ENCODE data around the gene MCHR1.
A peak's percentile ranks its signal among the peaks of the same experiment; 100 is the strongest.
"Not testable (repeated sequence)": the region's sequence is repeated elsewhere in the genome, so short reads cannot be mapped to it uniquely, and the experiment has no call there.

The MCHR1 gene

GRCh38 chr22:40638261-40638660 lies 41.0 kb upstream of the MCHR1 start:
- H3K4me3 ChIP-seq (ENCODE audit: low read length in 2 of 2), result no peak overlapping the region

GRCh38 chr22:40641269-40641668 lies 38.0 kb upstream of the MCHR1 start:
- H3K4me3 ChIP-seq (ENCODE audit: low read length in 2 of 2), result no peak overlapping the region
- no peak overlapping the region for H3K27ac ChIP-seq (ENCODE audit: low read depth in 2 of 2, low read length in 2 of 2)
- no peaks in the 10 kb centered on the region for H3K9me3 ChIP-seq (ENCODE audit: control insufficient read depth in 2 of 2, low read length in 2 of 2)
- H3K27me3 ChIP-seq (ENCODE audit: control insufficient read depth in 2 of 2, insufficient read depth in 2 of 2, low read length in 2 of 2), result no peaks in the 10 kb centered on the region
- H3K9ac ChIP-seq (ENCODE audit: low read depth in 1 of 2, low read length in 2 of 2), result no peak overlapping the region
- H3K36me3 ChIP-seq (ENCODE audit: control insufficient read depth in 2 of 2, insufficient read depth in 2 of 2, low read length in 2 of 2), result no peaks in the 10 kb centered on the region
- H3K4me1 ChIP-seq (ENCODE audit: control insufficient read depth in 2 of 2, insufficient read depth in 2 of 2, low read length in 2 of 2), result peaks cover 18 to 21% of the 10 kb centered on the region in 2 donors

More at GRCh38 chr22:40638261-40638660, 41.0 kb upstream of the MCHR1 start:
- Histone ChIP-seq H3K36me3 (ENCODE audit: control insufficient read depth in 2 of 2, insufficient read depth in 2 of 2, low read length in 2 of 2) (no peaks in the 10 kb centered on the region), H3K4me1 (ENCODE audit: control insufficient read depth in 2 of 2, insufficient read depth in 2 of 2, low read length in 2 of 2) (peaks cover 6 to 13% of the 10 kb centered on the region in 2 donors), H3K9ac (ENCODE audit: low read depth in 1 of 2, low read length in 2 of 2) (no peak overlapping the region), H3K27me3 (ENCODE audit: control insufficient read depth in 2 of 2, insufficient read depth in 2 of 2, low read length in 2 of 2) (no peaks in the 10 kb centered on the region), H3K27ac (ENCODE audit: low read depth in 2 of 2, low read length in 2 of 2) (no peak overlapping the region), H3K9me3 (ENCODE audit: control insufficient read depth in 2 of 2, low read length in 2 of 2) (no peaks in the 10 kb centered on the region)

GRCh38 chr22:40642316-40642715 lies 37.0 kb upstream of the MCHR1 start:
- Histone ChIP-seq H3K27ac (ENCODE audit: low read depth in 2 of 2, low read length in 2 of 2) (no peak overlapping the region), H3K4me1 (ENCODE audit: control insufficient read depth in 2 of 2, insufficient read depth in 2 of 2, low read length in 2 of 2) (peaks cover 17 to 21% of the 10 kb centered on the region in 2 donors), H3K9ac (ENCODE audit: low read depth in 1 of 2, low read length in 2 of 2) (no peak overlapping the region), H3K9me3 (ENCODE audit: control insufficient read depth in 2 of 2, low read length in 2 of 2) (no peaks in the 10 kb centered on the region), H3K4me3 (ENCODE audit: low read length in 2 of 2) (no peak overlapping the region), H3K36me3 (ENCODE audit: control insufficient read depth in 2 of 2, insufficient read depth in 2 of 2, low read length in 2 of 2) (no peaks in the 10 kb centered on the region), H3K27me3 (ENCODE audit: control insufficient read depth in 2 of 2, insufficient read depth in 2 of 2, low read length in 2 of 2) (no peaks in the 10 kb centered on the region)

- Histone ChIP-seq H3K9ac (ENCODE audit: low read depth in 1 of 2, low read length in 2 of 2) (peak overlapping the region in 1 of 2 donors; percentile 47), H3K9me3 (ENCODE audit: control insufficient read depth in 2 of 2, low read length in 2 of 2) (no peaks in the 10 kb centered on the region), H3K4me1 (ENCODE audit: control insufficient read depth in 2 of 2, insufficient read depth in 2 of 2, low read length in 2 of 2) (peaks cover 16 to 18% of the 10 kb centered on the region in 2 donors), H3K4me3 (ENCODE audit: low read length in 2 of 2) (no peak overlapping the region), H3K27ac (ENCODE audit: low read depth in 2 of 2, low read length in 2 of 2) (peak overlapping the region; percentile 46 to 86), H3K36me3 (ENCODE audit: control insufficient read depth in 2 of 2, insufficient read depth in 2 of 2, low read length in 2 of 2) (no peaks in the 10 kb centered on the region), H3K27me3 (ENCODE audit: control insufficient read depth in 2 of 2, insufficient read depth in 2 of 2, low read length in 2 of 2) (no peaks in the 10 kb centered on the region)
Measured at GRCh38 chr22:40645579-40646197, 33.6 kb upstream of the MCHR1 start.

- Histone ChIP-seq H3K4me1 (ENCODE audit: control insufficient read depth in 2 of 2, insufficient read depth in 2 of 2, low read length in 2 of 2) (peaks cover 23% of the 10 kb centered on the region in 2 donors), H3K9me3 (ENCODE audit: control insufficient read depth in 2 of 2, low read length in 2 of 2) (no peaks in the 10 kb centered on the region), H3K36me3 (ENCODE audit: control insufficient read depth in 2 of 2, insufficient read depth in 2 of 2, low read length in 2 of 2) (no peaks in the 10 kb centered on the region), H3K27me3 (ENCODE audit: control insufficient read depth in 2 of 2, insufficient read depth in 2 of 2, low read length in 2 of 2) (no peaks in the 10 kb centered on the region), H3K27ac (ENCODE audit: low read depth in 2 of 2, low read length in 2 of 2) (no peak overlapping the region), H3K9ac (ENCODE audit: low read depth in 1 of 2, low read length in 2 of 2) (no peak overlapping the region), H3K4me3 (ENCODE audit: low read length in 2 of 2) (no peak overlapping the region)
Measured at GRCh38 chr22:40648386-40648785, 30.9 kb upstream of the MCHR1 start.

GRCh38 chr22:40651057-40651456 lies 28.2 kb upstream of the MCHR1 start:
- no peaks in the 10 kb centered on the region for H3K9me3 ChIP-seq (ENCODE audit: control insufficient read depth in 2 of 2, low read length in 2 of 2)
- no peaks in the 10 kb centered on the region for H3K36me3 ChIP-seq (ENCODE audit: control insufficient read depth in 2 of 2, insufficient read depth in 2 of 2, low read length in 2 of 2)
- H3K4me3 ChIP-seq (ENCODE audit: low read length in 2 of 2), result peak overlapping the region in 1 of 2 donors; percentile 82
- no peaks in the 10 kb centered on the region for H3K27me3 ChIP-seq (ENCODE audit: control insufficient read depth in 2 of 2, insufficient read depth in 2 of 2, low read length in 2 of 2)
- H3K27ac ChIP-seq (ENCODE audit: low read depth in 2 of 2, low read length in 2 of 2), result peak overlapping the region; percentile 95 to 96
- peak overlapping the region; percentile 72 to 86 for H3K9ac ChIP-seq (ENCODE audit: low read depth in 1 of 2, low read length in 2 of 2)
- peaks cover 6 to 15% of the 10 kb centered on the region in 2 donors for H3K4me1 ChIP-seq (ENCODE audit: control insufficient read depth in 2 of 2, insufficient read depth in 2 of 2, low read length in 2 of 2)

- no peaks in the 10 kb centered on the region for H3K9me3 ChIP-seq (ENCODE audit: control insufficient read depth in 2 of 2, low read length in 2 of 2)
- H3K36me3 ChIP-seq (ENCODE audit: control insufficient read depth in 2 of 2, insufficient read depth in 2 of 2, low read length in 2 of 2), result no peaks in the 10 kb centered on the region
- peak overlapping the region; percentile 95 to 96 for H3K27ac ChIP-seq (ENCODE audit: low read depth in 2 of 2, low read length in 2 of 2)
- peaks cover 5 to 14% of the 10 kb centered on the region in 2 donors for H3K4me1 ChIP-seq (ENCODE audit: control insufficient read depth in 2 of 2, insufficient read depth in 2 of 2, low read length in 2 of 2)
- H3K4me3 ChIP-seq (ENCODE audit: low read length in 2 of 2), result peak overlapping the region; percentile 80 to 82
- H3K27me3 ChIP-seq (ENCODE audit: control insufficient read depth in 2 of 2, insufficient read depth in 2 of 2, low read length in 2 of 2), result no peaks in the 10 kb centered on the region
- peak overlapping the region; percentile 84 to 86 for H3K9ac ChIP-seq (ENCODE audit: low read depth in 1 of 2, low read length in 2 of 2)
Measured at GRCh38 chr22:40651563-40652501, 27.5 kb upstream of the MCHR1 start.

GRCh38 chr22:40653361-40653760 lies 25.9 kb upstream of the MCHR1 start:
- H3K9ac ChIP-seq (ENCODE audit: low read depth in 1 of 2, low read length in 2 of 2), result no peak overlapping the region

GRCh38 chr22:40654522-40655167 lies 24.6 kb upstream of the MCHR1 start:
- Histone ChIP-seq H3K9me3 (ENCODE audit: control insufficient read depth in 2 of 2, low read length in 2 of 2) (no peaks in the 10 kb centered on the region), H3K27me3 (ENCODE audit: control insufficient read depth in 2 of 2, insufficient read depth in 2 of 2, low read length in 2 of 2) (no peaks in the 10 kb centered on the region), H3K4me3 (ENCODE audit: low read length in 2 of 2) (no peak overlapping the region), H3K4me1 (ENCODE audit: control insufficient read depth in 2 of 2, insufficient read depth in 2 of 2, low read length in 2 of 2) (peaks cover 5 to 10% of the 10 kb centered on the region in 2 donors), H3K36me3 (ENCODE audit: control insufficient read depth in 2 of 2, insufficient read depth in 2 of 2, low read length in 2 of 2) (no peaks in the 10 kb centered on the region), H3K9ac (ENCODE audit: low read depth in 1 of 2, low read length in 2 of 2) (peak overlapping the region in 1 of 2 donors; percentile 26), H3K27ac (ENCODE audit: low read depth in 2 of 2, low read length in 2 of 2) (peak overlapping the region in 1 of 2 donors; percentile 4)

More at GRCh38 chr22:40653361-40653760, 25.9 kb upstream of the MCHR1 start:
- Histone ChIP-seq H3K4me3 (ENCODE audit: low read length in 2 of 2) (no peak overlapping the region), H3K27me3 (ENCODE audit: control insufficient read depth in 2 of 2, insufficient read depth in 2 of 2, low read length in 2 of 2) (no peaks in the 10 kb centered on the region), H3K27ac (ENCODE audit: low read depth in 2 of 2, low read length in 2 of 2) (no peak overlapping the region), H3K4me1 (ENCODE audit: control insufficient read depth in 2 of 2, insufficient read depth in 2 of 2, low read length in 2 of 2) (peaks cover 5 to 10% of the 10 kb centered on the region in 2 donors), H3K36me3 (ENCODE audit: control insufficient read depth in 2 of 2, insufficient read depth in 2 of 2, low read length in 2 of 2) (no peaks in the 10 kb centered on the region), H3K9me3 (ENCODE audit: control insufficient read depth in 2 of 2, low read length in 2 of 2) (no peaks in the 10 kb centered on the region)

- not testable (repeated sequence) for H3K36me3 ChIP-seq (ENCODE audit: control insufficient read depth in 2 of 2, insufficient read depth in 2 of 2, low read length in 2 of 2); H3K9ac ChIP-seq (ENCODE audit: low read depth in 1 of 2, low read length in 2 of 2); H3K4me3 ChIP-seq (ENCODE audit: low read length in 2 of 2); H3K27me3 ChIP-seq (ENCODE audit: control insufficient read depth in 2 of 2, insufficient read depth in 2 of 2, low read length in 2 of 2); H3K9me3 ChIP-seq (ENCODE audit: control insufficient read depth in 2 of 2, low read length in 2 of 2); H3K27ac ChIP-seq (ENCODE audit: low read depth in 2 of 2, low read length in 2 of 2)
- H3K4me1 ChIP-seq (ENCODE audit: control insufficient read depth in 2 of 2, insufficient read depth in 2 of 2, low read length in 2 of 2), result peaks cover 5 to 10% of the 10 kb centered on the region in 2 donors
Measured at GRCh38 chr22:40655941-40656340, 23.3 kb upstream of the MCHR1 start.

All from mucosa of rectum (tissue), 2 donors.